HEK293T (cell line): Measurements from ENCODE around the gene WDR38.

ENCODE experiments used
- ARNT ChIP-seq: fragments of 450-650 bp; IDR thresholded peaks from 2 replicates; pipeline ENCODE4 v1.6.1; 2017; ENCODE audit warnings: mild to moderate bottlenecking
- TARDBP ChIP-seq: fragments of 450-650 bp; IDR thresholded peaks from 2 replicates; pipeline ENCODE4 v1.6.1; 2016

- TF ChIP-seq ARNT = no peak
- no peak for TF ChIP-seq TARDBP
These were observed 42.5 kb upstream of the WDR38 start for GRCh38 chr9:124810663-124811355.
